Peyer's patch (tissue), 4 donors: ENCODE data around the gene PLP1. TPM values are rescaled to one million over a fixed set of nuclear protein-coding genes. Genes with fewer than 3 reads are reported as not detected.

Experiments used
- DNase-seq, 3 donors: peaks; one replicate each; pipeline ENCODE4 v3.0.0-alpha.2; 2017 to 2019
- H3K27ac ChIP-seq, 4 donors: fragments of 200-600 bp; sonication (generic); one replicate each; pipeline ENCODE4 v1.5.1; 2016 to 2019
- H3K27me3 ChIP-seq, 2 donors: fragments of 200-600 bp; sonication (generic); one replicate each; pipeline ENCODE4 v1.5.1; 2019
- H3K36me3 ChIP-seq, 3 donors: fragments of 200-600 bp; sonication (generic); one replicate each; pipeline ENCODE4 v1.5.1; 2016 to 2019
- H3K4me1 ChIP-seq, 4 donors: fragments of 200-600 bp; sonication (generic); one replicate each; pipeline ENCODE4 v1.5.1; 2016 to 2019
- H3K4me3 ChIP-seq, 4 donors: fragments of 200-600 bp; sonication (generic); 1 replicate in 3 of 4; 2 replicates in 1 of 4; pipeline ENCODE4 v1.5.1; 2016 to 2019; ENCODE audit warnings: mild to moderate bottlenecking in 1 of 4
- H3K9me3 ChIP-seq, 4 donors: fragments of 200-600 bp; sonication (generic); one replicate each; pipeline ENCODE4 v1.5.1; 2016 to 2019; ENCODE audit warnings: mild to moderate bottlenecking in 1 of 4
- POLR2A ChIP-seq, 2 donors: fragments of 450-650 bp; IDR thresholded peaks; one replicate each; pipeline ENCODE4 v1.5.1; 2017; ENCODE audit warnings: antibody characterized with exemption in 2 of 2, mild to moderate bottlenecking in 2 of 2, moderate library complexity in 2 of 2
- total RNA-seq, 4 donors: library from RNA; depleted of rRNA; stranded (reverse); fragments of >200 nt; gene quantifications; one replicate each; pipeline ENCODE4 v1.1.0, GENCODE V29; 2016
- TF ChIP-seq, protein P1 (sequence below), 6 experiments: fragments of 450-650 bp in 4 of 6; fragments of 200-600 bp in 2 of 6; sonication (generic) in 1 of 6; IDR thresholded peaks; one replicate each; pipeline ENCODE4 v1.5.1; 2017 to 2019; ENCODE audit warnings: antibody characterized with exemption in 6 of 6, mild to moderate bottlenecking in 3 of 6, moderate library complexity in 1 of 6

Gene PLP1
- total RNA-seq, 4 donors from 2014 or later: 1.6 to 12.4 (median 3.1) TPM

DNA sequence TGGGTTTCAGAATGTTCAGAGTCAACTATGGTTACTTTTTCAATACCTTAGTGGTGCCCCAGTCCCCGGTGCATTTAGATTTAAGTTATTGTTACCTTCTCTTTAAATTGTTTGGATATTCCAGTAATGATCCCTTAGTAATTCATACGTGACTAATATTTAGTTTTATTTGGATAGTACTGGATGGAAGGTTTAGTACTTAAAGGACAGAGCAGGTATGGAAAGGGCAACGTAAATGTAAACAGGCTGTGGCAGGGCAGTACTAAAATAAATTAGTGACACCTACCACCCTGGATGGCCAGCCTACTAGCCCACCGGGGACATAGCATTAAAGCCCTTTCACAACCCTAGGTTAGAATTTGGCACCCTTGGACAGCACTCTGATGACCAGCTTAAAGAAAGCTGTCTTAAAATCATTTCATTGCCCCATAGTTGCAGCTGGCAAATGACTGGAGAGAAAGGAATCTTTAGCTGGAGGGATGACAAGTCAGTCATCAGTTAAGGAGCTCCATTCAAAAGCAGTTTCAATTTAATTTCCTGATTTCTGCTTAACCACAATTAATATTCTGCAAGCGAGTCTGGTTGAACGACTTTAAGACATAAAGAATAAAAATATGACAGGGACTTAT lies 16.4 kb downstream of the PLP1 start:
- Histone ChIP-seq H3K4me1 (no peaks in the 10 kb centered on the region), H3K27me3 (no peaks in the 10 kb centered on the region), H3K27ac (no peak overlapping the region), H3K36me3 (no peaks in the 10 kb centered on the region), H3K9me3 (no peaks in the 10 kb centered on the region), H3K4me3 (no peak overlapping the region)
- TF ChIP-seq POLR2A (IDR thresholded peaks at IDR 0.05): no peak
- TF ChIP-seq, protein P1, sequence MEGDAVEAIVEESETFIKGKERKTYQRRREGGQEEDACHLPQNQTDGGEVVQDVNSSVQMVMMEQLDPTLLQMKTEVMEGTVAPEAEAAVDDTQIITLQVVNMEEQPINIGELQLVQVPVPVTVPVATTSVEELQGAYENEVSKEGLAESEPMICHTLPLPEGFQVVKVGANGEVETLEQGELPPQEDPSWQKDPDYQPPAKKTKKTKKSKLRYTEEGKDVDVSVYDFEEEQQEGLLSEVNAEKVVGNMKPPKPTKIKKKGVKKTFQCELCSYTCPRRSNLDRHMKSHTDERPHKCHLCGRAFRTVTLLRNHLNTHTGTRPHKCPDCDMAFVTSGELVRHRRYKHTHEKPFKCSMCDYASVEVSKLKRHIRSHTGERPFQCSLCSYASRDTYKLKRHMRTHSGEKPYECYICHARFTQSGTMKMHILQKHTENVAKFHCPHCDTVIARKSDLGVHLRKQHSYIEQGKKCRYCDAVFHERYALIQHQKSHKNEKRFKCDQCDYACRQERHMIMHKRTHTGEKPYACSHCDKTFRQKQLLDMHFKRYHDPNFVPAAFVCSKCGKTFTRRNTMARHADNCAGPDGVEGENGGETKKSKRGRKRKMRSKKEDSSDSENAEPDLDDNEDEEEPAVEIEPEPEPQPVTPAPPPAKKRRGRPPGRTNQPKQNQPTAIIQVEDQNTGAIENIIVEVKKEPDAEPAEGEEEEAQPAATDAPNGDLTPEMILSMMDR (IDR thresholded peaks at IDR 0.05): no peak
- DNase-seq: no peak

DNA sequence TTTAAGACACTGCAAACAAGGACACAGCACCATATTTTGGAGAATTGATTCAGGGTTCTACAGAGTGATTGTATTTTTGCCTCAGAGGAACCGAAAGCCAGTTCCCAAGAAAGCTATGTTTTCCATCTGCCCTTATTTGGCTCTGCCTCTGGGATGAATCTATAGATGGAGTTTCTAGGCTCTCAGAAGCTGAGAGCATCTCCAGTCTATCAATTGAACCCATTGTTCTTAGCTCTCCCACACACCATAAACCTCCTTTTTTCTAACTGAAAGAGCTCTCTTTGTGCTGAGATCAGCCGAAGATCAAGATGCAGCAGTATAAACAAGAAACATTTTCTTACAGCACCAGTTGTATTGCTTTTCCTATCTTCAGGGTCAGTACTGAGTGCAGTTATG lies 16.9 kb downstream of the PLP1 start:
- Histone ChIP-seq H3K36me3 (no peaks in the 10 kb centered on the region), H3K27me3 (no peaks in the 10 kb centered on the region), H3K9me3 (no peaks in the 10 kb centered on the region), H3K4me1 (no peaks in the 10 kb centered on the region), H3K27ac (no peak overlapping the region), H3K4me3 (no peak overlapping the region)
- DNase-seq: no peak
- TF ChIP-seq, protein P1 (IDR thresholded peaks at IDR 0.05): no peak
- TF ChIP-seq POLR2A (IDR thresholded peaks at IDR 0.05): no peak

DNA sequence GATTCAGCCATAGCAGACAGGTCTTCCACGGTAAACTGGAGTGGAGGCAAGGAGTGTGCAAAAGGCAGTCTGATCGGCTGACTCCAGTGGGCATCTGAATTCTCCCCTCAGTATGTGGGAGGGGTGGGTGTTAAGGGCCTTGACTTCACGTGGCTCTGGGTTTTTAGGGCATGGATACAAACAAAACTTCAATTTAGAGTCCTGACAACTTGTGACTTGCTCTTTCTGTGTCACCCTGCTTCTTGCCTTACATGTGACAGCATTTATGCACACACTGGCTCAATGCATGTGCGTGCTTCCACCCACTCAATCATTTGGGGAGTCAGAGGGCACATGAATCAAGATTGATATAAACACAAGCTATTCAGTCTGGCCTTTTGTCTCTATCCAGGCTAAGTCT lies 17.5 kb downstream of the PLP1 start:
- Histone ChIP-seq H3K27ac (no peak overlapping the region), H3K27me3 (no peaks in the 10 kb centered on the region), H3K36me3 (no peaks in the 10 kb centered on the region), H3K9me3 (no peaks in the 10 kb centered on the region), H3K4me1 (no peaks in the 10 kb centered on the region), H3K4me3 (no peak overlapping the region)
- no peak for DNase-seq
- TF ChIP-seq POLR2A (IDR thresholded peaks at IDR 0.05): no peak
- TF ChIP-seq, protein P1 (IDR thresholded peaks at IDR 0.05): no peak

DNA sequence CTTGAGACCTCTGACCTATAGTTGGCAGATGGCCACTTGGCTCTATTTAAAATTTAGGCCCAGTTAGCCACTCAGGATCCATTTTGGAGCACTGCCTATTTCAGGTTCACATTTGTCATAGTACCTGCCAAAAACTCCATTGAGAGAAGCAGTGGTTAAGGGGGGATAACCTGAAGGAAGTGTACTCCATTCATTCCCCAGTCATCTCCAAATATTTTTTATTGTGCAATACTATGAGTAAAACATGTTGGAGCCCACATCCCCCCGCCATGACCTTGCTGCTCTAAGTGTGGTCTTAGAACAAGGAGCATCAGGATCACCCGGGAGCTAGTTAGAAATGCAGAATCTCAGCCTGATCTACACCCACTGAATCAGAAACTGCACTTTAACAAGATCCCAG lies 21.1 kb downstream of the PLP1 start:
- no peaks in the 10 kb centered on the region for H3K27me3 ChIP-seq
- no peak for TF ChIP-seq POLR2A (IDR thresholded peaks at IDR 0.05)
- TF ChIP-seq, protein P1 (IDR thresholded peaks at IDR 0.05): no peak
- no peak overlapping the region for H3K4me3 ChIP-seq
- H3K27ac ChIP-seq: no peak overlapping the region
- no peaks in the 10 kb centered on the region for H3K36me3 ChIP-seq
- H3K9me3 ChIP-seq: no peaks in the 10 kb centered on the region
- no peak for DNase-seq
- H3K4me1 ChIP-seq: no peaks in the 10 kb centered on the region

DNA sequence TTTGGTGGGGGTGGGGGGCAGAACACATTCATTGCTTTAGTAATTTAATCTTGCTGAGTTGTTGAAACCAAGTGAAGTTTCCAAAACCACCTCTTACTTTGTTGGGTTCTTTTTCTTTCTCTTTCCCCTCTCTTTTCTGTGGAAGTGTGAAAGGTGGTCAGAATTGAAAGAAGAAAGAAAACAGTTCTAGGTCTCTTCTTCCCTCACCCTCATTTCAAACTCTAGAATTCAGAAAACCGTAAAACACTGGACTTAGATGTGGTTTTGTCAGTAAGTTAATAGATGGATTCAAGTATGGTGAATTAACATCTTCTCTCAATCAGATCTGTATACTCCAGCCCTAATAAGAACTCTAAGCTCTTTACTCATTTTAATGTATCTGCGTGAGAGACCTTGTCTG lies 23.7 kb downstream of the PLP1 start:
- DNase-seq: no peak
- H3K4me1 ChIP-seq: no peaks in the 10 kb centered on the region
- TF ChIP-seq POLR2A (IDR thresholded peaks at IDR 0.05): no peak
- TF ChIP-seq, protein P1 (IDR thresholded peaks at IDR 0.05): no peak

DNA sequence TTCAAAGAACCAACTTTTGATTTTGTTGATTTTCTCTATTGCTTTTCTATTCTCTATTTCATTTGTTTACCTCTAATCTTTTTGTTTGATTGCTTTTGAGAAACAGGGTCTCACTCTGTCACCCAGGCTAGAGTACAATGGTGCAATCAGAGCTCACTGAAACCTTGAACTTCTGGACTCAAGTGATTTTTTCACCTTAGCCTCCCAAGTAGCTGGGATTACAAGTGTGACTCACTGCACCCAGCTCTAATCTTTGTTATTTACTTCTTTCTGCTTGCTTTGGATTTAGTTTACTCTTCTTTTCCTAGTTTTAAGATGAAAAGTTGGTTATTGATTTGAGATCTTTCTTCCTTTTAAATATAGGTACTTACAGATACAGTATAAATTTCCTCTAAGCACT lies 29.2 kb downstream of the PLP1 start:
- DNase-seq: no peak

More for the DNA sequence above, 23.7 kb downstream of the PLP1 start:
- no peaks in the 10 kb centered on the region for H3K27me3 ChIP-seq
- H3K9me3 ChIP-seq: no peaks in the 10 kb centered on the region
- H3K36me3 ChIP-seq: no peaks in the 10 kb centered on the region
- no peak overlapping the region for H3K27ac ChIP-seq
- no peak overlapping the region for H3K4me3 ChIP-seq

More for the DNA sequence above, 29.2 kb downstream of the PLP1 start:
- TF ChIP-seq, protein P1 (IDR thresholded peaks at IDR 0.05): no peak
- no peak for TF ChIP-seq POLR2A (IDR thresholded peaks at IDR 0.05)
- no peaks in the 10 kb centered on the region for H3K9me3 ChIP-seq
- no peaks in the 10 kb centered on the region for H3K27me3 ChIP-seq
- no peak overlapping the region for H3K4me3 ChIP-seq
- H3K36me3 ChIP-seq: no peaks in the 10 kb centered on the region
- no peak overlapping the region for H3K27ac ChIP-seq
- H3K4me1 ChIP-seq: no peaks in the 10 kb centered on the region
